Testis (tissue), 3 donors: ENCODE data around the gene PNCK. TPM values are rescaled to one million over a fixed set of nuclear protein-coding genes. Genes with fewer than 3 reads are reported as not detected.
"Not testable (repeated sequence)": the region's sequence is repeated elsewhere in the genome, so short reads cannot be mapped to it uniquely, and the experiment has no call there.

Source experiments
- DNase-seq: peaks from one replicate; pipeline ENCODE4 v3.0.0-alpha.2; 2019
- H3K27ac ChIP-seq, 2 donors: fragments of 200-600 bp; sonication (generic); one replicate each; pipeline ENCODE4 v1.5.1; 2019
- H3K27me3 ChIP-seq: fragments of 200-600 bp; sonication (generic); one replicate; pipeline ENCODE4 v1.5.1; 2019
- H3K36me3 ChIP-seq: fragments of 200-600 bp; sonication (generic); one replicate; pipeline ENCODE4 v1.5.1; 2017; ENCODE audit warnings: low read depth; ENCODE audit errors: missing control alignments
- H3K4me1 ChIP-seq: fragments of 200-600 bp; sonication (generic); one replicate; pipeline ENCODE4 v1.5.1; 2019
- H3K4me3 ChIP-seq, 2 donors: fragments of 200-600 bp; sonication (generic); one replicate each; pipeline ENCODE4 v1.5.1; 2017 to 2019
- H3K9me3 ChIP-seq: fragments of 200-600 bp; sonication (generic); one replicate; pipeline ENCODE4 v1.5.1; 2017
- CTCF ChIP-seq, 3 experiments: fragments of 450-650 bp in 2 of 3; fragments of 200-600 bp in 1 of 3; sonication (generic) in 1 of 3; IDR thresholded peaks; one replicate each; pipeline ENCODE4 v1.5.1; 2016 to 2019; ENCODE audit warnings: antibody characterized with exemption in 3 of 3, mild to moderate bottlenecking in 2 of 3, moderate library complexity in 1 of 3
- POLR2A ChIP-seq: fragments of 450-650 bp; IDR thresholded peaks from one replicate; pipeline ENCODE4 v1.6.1; 2017; ENCODE audit warnings: antibody characterized with exemption, mild to moderate bottlenecking, moderate library complexity
- WGBS, 2 donors: methylation state at CpG; one replicate each; pipeline ENCODE4 v1.1.5; 2018; 5-methylcytosine and 5-hydroxymethylcytosine counted together
- intact Hi-C: fragments of 100-400 bp; cut with DNase I; formaldehyde crosslinking; loops from one replicate; pipeline ENCODE4 v1.15.1; 2023; ENCODE audit warnings: low total_unique reads
- polyA plus RNA-seq: library from polyadenylated mRNA; stranded (reverse); fragments of 350-450 nt; fragmentation: Illumina TruSeq; extraction: RNeasy Lipid Tissue Mini Kit (QIAGEN cat#74804); gene quantifications from one replicate; pipeline ENCODE4 v1.2.3, GENCODE V29; 2014; ENCODE audit warnings: low read depth, low replicate concordance; ENCODE audit not compliant: insufficient read depth
- total RNA-seq, 2 donors: library from RNA; depleted of rRNA; stranded (reverse); fragments of >200 nt; gene quantifications; one replicate each; pipeline ENCODE4 v1.2.3, GENCODE V29; 2016

The PNCK gene
- total and polyA plus RNA-seq, 3 donors from 2014 or later: 19.9 to 51.5 (median 41.0) TPM

GRCh38 chrX:153706799-153707198 is 33.2 kb upstream of the PNCK start:
- Histone ChIP-seq H3K4me1 (peaks cover 3% of the 10 kb centered on the region), H3K36me3 (no peaks in the 10 kb centered on the region), H3K27ac (no peak overlapping the region), H3K27me3 (no peaks in the 10 kb centered on the region), H3K4me3 (no peak overlapping the region), H3K9me3 (no peaks in the 10 kb centered on the region)
- 80 to 94% methylated on average over 7 of the region's 9 CpGs for whole genome bisulfite sequencing, 2 donors
- DNase-seq: no peak
- TF ChIP-seq POLR2A (no peak), CTCF (IDR thresholded peaks at IDR 0.05) (no peak)
- intact Hi-C loops: no loop called here

DNA sequence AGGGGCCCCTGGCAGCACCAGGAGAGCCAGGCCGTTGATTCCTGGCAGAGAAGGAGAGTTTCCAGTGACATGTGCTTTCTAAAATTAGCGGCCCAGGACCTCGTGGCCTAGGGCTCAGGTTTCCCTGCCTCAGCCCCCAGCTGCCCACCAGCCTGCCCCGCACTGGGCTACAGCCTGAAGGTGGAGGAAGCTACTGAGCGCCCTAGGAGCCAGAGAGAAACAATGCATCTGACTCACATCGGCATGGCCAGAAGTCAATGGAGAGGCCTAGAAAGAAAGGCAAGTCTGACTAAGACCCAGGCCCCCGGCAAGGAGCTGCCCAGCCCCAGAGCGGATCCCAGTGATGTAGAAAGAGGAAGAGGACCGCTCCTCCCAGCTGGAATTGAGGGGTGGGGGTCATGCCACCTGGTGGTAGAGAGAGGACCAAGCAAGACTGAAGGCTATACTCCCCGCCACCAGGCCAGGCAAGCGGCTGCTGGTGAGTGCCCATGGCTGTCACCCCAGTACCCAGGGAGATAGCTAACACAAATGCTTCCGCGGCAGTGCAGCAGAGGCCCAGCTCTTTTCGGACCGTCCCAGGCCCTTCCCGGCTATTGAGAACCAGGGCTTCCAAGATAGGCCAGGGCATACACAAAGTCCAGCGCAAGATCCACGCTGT is 31.9 kb upstream of the PNCK start:
- H3K4me1 ChIP-seq, H3K4me3 ChIP-seq, H3K9me3 ChIP-seq, intact Hi-C loops, DNase-seq, H3K27me3 ChIP-seq, H3K36me3 ChIP-seq, H3K27ac ChIP-seq: not testable (repeated sequence)
- 88 to 100% methylated on average over 3 to 13 of the region's 18 CpGs for WGBS, 2 donors

GRCh38 chrX:153704631-153705402 is 31.2 kb upstream of the PNCK start:
- DNase-seq, H3K27me3 ChIP-seq, H3K4me1 ChIP-seq, H3K27ac ChIP-seq, H3K4me3 ChIP-seq, intact Hi-C loops, H3K9me3 ChIP-seq, H3K36me3 ChIP-seq: not testable (repeated sequence)
- WGBS, 2 donors: 70 to 82% methylated on average over 2 to 11 of the region's 12 CpGs

- intact Hi-C loops: no loop called here
- no peak overlapping the region for H3K4me3 ChIP-seq
- no peaks in the 10 kb centered on the region for H3K9me3 ChIP-seq
- no peak overlapping the region for H3K27ac ChIP-seq
- WGBS, 2 donors: 92 to 98% methylated on average over 8 to 14 of the region's 18 CpGs
- DNase-seq: no peak
- TF ChIP-seq POLR2A (no peak), CTCF (IDR thresholded peaks at IDR 0.05) (no peak)
- H3K27me3 ChIP-seq: no peaks in the 10 kb centered on the region
- peaks cover 3% of the 10 kb centered on the region for H3K4me1 ChIP-seq
- no peaks in the 10 kb centered on the region for H3K36me3 ChIP-seq
Observed at GRCh38 chrX:153704021-153704526, 30.5 kb upstream of the PNCK start.

- H3K27me3 ChIP-seq: no peaks in the 10 kb centered on the region
- H3K27ac ChIP-seq: no peak overlapping the region
- no peak overlapping the region for H3K4me3 ChIP-seq
- intact Hi-C loops: no loop called here
- DNase-seq: no peak
- H3K9me3 ChIP-seq: no peaks in the 10 kb centered on the region
- 57 to 82% methylated on average over 9 to 14 of the region's 16 CpGs for WGBS, 2 donors
- no peaks in the 10 kb centered on the region for H3K36me3 ChIP-seq
- no peak for TF ChIP-seq CTCF (IDR thresholded peaks at IDR 0.05)
- no peak for TF ChIP-seq POLR2A
- H3K4me1 ChIP-seq: peaks cover 3% of the 10 kb centered on the region
Observed at GRCh38 chrX:153703036-153703370, 29.4 kb upstream of the PNCK start.
